Measurements from ENCODE around the gene SLC4A2. TPM values are rescaled to one million over a fixed set of nuclear protein-coding genes. Genes with fewer than 3 reads are reported as not detected.

SLC4A2 gene
- total and polyA plus RNA-seq, 7 donors: 26.5 to 39.8 (median 32.0) TPM

DNA sequence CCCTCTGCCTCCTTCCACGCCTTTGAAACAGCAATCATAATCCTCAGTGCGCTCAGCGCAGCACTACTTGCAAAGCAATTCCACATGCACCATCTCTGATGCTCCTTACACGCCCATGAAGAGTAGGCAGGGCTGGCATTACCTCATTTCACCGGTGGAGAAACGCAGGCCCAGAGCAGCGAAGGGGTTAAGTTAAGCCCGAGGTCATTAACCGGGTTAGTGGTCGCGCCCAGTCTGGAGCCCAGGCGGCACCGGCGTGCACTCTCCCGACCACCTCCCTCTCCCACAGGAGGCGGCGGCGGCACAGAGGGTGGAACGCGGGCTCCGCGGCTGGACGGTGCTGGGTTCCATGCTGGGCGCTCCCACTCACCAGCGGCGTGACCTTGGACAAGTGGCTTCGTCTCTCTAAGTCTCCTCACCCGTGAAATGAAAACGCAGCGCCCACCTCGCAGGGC is 20.7 kb downstream of the SLC4A2 start:
- H3K4me1 ChIP-seq: peaks cover 44% of the 10 kb centered on the region
- H3K27ac ChIP-seq: peak overlapping the region; percentile 89
- peaks cover 4 to 30% of the 10 kb centered on the region in 2 donors for H3K36me3 ChIP-seq (ENCODE audit: insufficient read depth in 1 of 2, low read depth in 1 of 2)
- TF ChIP-seq, protein P1, sequence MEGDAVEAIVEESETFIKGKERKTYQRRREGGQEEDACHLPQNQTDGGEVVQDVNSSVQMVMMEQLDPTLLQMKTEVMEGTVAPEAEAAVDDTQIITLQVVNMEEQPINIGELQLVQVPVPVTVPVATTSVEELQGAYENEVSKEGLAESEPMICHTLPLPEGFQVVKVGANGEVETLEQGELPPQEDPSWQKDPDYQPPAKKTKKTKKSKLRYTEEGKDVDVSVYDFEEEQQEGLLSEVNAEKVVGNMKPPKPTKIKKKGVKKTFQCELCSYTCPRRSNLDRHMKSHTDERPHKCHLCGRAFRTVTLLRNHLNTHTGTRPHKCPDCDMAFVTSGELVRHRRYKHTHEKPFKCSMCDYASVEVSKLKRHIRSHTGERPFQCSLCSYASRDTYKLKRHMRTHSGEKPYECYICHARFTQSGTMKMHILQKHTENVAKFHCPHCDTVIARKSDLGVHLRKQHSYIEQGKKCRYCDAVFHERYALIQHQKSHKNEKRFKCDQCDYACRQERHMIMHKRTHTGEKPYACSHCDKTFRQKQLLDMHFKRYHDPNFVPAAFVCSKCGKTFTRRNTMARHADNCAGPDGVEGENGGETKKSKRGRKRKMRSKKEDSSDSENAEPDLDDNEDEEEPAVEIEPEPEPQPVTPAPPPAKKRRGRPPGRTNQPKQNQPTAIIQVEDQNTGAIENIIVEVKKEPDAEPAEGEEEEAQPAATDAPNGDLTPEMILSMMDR (IDR thresholded peaks at IDR 0.05): no peak
- 0 to 1% (median 1%) methylated on average over 27 to 31 of the region's 31 CpGs for WGBS, 3 donors
- ATAC-seq: peak; percentile 7 to 21 (median 15)
- peak overlapping the region; percentile 91 for H3K4me3 ChIP-seq
- peak in 1 of 2 donors; percentile 42 for DNase-seq
- H3K9me3 ChIP-seq: no peaks in the 10 kb centered on the region
- intact Hi-C loops (cut with DNase I): no loop called here
- H3K27me3 ChIP-seq (ENCODE audit: insufficient read depth in 3 of 3, low read length in 2 of 3): no peaks in the 10 kb centered on the region

DNA sequence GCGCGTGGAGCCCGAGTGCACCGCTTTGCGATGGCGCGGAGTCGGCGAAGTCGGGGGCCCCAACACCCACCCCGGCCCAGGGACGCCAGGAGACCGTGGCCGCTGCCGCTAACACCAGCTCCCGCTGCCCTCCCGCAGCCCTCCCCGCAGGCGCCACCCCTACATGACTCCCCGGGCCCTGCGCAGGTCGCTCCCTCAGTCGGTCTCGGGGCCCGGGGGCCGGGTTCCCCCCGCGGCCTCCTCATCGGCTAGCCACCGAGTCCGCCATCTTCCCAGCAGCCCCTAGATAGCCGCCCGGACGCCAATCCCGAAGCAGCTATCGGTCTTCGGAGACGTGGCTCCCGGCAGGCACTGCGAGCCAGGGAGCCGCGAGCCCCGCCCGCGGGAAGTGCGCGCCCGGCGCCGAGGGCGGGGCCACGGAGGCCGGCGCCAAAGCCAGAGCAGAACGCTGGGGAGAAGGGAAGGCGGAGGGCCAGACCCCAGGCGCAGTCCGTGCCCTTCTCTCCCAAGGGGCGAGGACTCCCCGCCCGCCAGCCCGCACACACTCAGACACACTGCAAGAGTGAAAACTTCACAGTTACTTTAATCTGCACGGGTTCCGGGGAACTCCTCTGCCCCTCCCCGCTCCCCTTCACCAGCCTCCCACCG is 21.3 kb downstream of the SLC4A2 start, which contains the start of gene FASTK:
FASTK (minus strand) TSS at position 288 of the 648 bp plus-strand sequence; CDS start at position 245, 43 bp downstream.
- peak within 1 kb of the TSS; percentile 91 for H3K4me3 ChIP-seq
- peaks cover 47% of the 10 kb centered on the region for H3K4me1 ChIP-seq
- H3K9me3 ChIP-seq: no peaks in the 10 kb centered on the region
- DNase-seq: peak; percentile 91 to 95
- H3K27me3 ChIP-seq (ENCODE audit: insufficient read depth in 3 of 3, low read length in 2 of 3): no peaks in the 10 kb centered on the region
- H3K36me3 ChIP-seq (ENCODE audit: insufficient read depth in 1 of 2, low read depth in 1 of 2): peaks cover 2 to 24% of the 10 kb centered on the region in 2 donors
- TF ChIP-seq, protein P1 (IDR thresholded peaks at IDR 0.05): no peak
- WGBS, 3 donors: 0 to 2% (median 1%) methylated on average over 42 to 66 of the region's 66 CpGs
- ATAC-seq: peak; percentile 85 to 90 (median 88)
- intact Hi-C loops (cut with DNase I): no loop called here
- peak within 1 kb of the TSS; percentile 89 for H3K27ac ChIP-seq

DNA sequence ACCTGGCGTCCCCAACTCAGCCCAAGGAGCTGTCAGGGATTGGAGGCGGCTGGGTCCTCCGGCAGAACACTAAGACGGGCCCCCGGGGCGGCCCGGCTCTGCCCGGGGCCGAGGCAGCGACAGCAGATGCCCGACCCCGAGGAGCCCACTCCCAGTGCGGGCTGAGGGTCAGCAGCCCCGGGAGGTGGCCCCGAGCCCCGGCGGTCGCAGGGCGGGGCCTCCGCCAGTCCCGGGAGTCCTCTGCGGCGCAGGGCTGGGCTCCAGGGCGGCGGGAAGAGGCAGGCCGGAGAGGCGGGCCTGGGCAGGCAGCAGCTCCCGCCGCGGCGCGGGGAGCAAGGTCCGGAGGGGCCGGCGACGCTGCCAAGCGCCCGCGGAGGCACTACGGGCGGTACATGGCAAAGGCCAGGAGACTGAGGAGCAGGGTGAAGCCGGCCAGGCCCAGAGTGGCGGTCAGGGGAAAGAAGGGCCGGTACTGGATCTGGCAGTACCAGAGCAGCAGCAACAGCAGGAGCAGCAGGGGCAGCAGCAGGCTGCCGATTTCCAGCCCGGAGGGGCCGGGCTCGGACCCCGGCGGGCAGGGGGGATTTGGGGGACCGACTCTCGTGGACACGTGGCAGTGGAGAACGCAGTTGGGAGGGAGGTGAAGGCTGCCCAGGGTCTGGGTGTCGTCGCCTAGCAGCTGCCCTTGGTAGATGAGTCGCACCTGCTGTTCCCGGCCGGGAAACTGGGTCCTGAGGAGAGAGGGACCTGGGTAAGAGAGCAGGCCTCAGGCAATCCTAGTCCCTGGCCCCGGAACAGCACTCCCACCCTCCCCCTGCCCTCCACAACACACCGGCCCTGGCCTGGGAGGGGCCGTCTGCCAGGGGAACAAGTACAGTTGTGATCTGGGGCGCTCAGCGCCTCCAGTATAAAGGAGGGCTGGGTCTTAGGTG is 22.0 kb downstream of the SLC4A2 start:
- TF ChIP-seq, protein P1 (IDR thresholded peaks at IDR 0.05): no peak
- ATAC-seq (peak in 2 of 4 donors; percentile 2 to 10), DNase-seq (peak in 1 of 2 donors; percentile 57)
- intact Hi-C loops (cut with DNase I): loop anchor here in 1 of 2 donors (1.0 kb wide), 1 partner anchor 22 kb away; the partner anchor contains the start of gene SLC4A2
- Histone ChIP-seq H3K36me3 (ENCODE audit: insufficient read depth in 1 of 2, low read depth in 1 of 2) (peaks cover 0 to 16% of the 10 kb centered on the region in 2 donors), H3K27ac (peak overlapping the region; percentile 89), H3K27me3 (ENCODE audit: insufficient read depth in 3 of 3, low read length in 2 of 3) (no peaks in the 10 kb centered on the region), H3K4me3 (peak overlapping the region; percentile 91), H3K4me1 (peaks cover 48% of the 10 kb centered on the region), H3K9me3 (no peaks in the 10 kb centered on the region)
- 10 to 26% (median 15%) methylated on average over 49 to 64 of the region's 64 CpGs for WGBS, 3 donors

DNA sequence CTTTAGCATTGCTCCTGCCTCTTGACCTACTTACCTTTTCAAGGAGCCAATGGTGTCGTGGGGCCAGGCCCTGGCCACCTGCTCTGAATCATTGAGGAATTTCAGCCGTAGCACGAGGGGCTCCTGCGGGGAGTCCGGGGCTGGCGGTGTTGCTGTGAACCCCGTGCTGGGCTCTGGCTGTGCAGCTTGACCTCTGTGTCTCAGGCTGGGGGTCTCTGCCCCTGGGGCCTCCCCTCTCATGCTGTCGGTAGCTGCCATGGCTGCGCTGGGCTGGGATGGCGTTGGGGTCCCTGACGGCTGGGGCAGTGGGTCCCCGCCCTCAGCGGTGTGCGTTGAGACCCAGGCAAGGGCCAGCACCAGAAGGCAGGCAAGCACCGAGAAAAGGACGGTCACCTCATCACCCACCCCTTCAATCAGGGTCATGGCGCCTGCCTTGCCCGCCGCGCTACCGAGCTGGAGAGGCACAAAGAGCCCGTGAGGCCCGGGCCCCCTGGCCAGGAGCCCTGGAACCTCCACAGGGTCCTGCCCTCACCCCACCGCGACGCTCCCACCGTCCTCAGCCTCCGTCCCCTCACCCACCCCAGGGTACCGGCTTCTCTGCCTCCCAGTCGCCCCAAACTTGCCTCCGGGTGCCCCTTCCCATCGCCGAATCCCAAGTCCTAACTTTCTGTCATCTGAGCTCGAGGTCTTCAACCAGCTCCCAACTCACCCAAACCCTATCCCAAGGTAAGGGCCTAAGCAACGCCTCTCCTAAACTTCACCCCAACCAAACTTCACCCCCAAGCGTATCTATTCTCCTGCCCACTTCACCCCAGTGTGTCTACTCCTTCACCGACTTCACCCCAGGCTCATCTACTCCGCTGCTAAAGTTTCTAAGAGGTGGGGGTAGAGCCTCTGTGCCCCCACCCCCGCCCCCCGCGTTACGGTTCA is 23.0 kb downstream of the SLC4A2 start:
- WGBS, 3 donors: 51 to 62% (median 53%) methylated on average over 38 to 42 of the region's 42 CpGs
- intact Hi-C loops (cut with DNase I): loop anchor here in 1 of 2 donors (1.0 kb wide), 1 partner anchor 23 kb away; the partner anchor contains the start of gene SLC4A2
- peak overlapping the region; percentile 89 for H3K27ac ChIP-seq
- TF ChIP-seq, protein P1 (IDR thresholded peaks at IDR 0.05): no peak
- peak overlapping the region; percentile 91 for H3K4me3 ChIP-seq
- ATAC-seq: no peak
- peaks cover 0 to 7% of the 10 kb centered on the region in 2 donors for H3K36me3 ChIP-seq (ENCODE audit: insufficient read depth in 1 of 2, low read depth in 1 of 2)
- H3K4me1 ChIP-seq: peaks cover 48% of the 10 kb centered on the region
- no peaks in the 10 kb centered on the region for H3K27me3 ChIP-seq (ENCODE audit: insufficient read depth in 3 of 3, low read length in 2 of 3)
- DNase-seq: peak in 1 of 2 donors; percentile 20
- no peaks in the 10 kb centered on the region for H3K9me3 ChIP-seq

Data from psoas muscle (tissue), 8 donors.